Loucy (cell line): ENCODE measurements around the gene SERPINA5.

Source experiments
- H2AFZ ChIP-seq: fragments of 200-600 bp; sonication (generic); 2 replicates; pipeline ENCODE4 v1.6.0; 2016; ENCODE audit warnings: antibody characterized with exemption, mild to moderate bottlenecking, low read length, moderate library complexity
- H3F3A ChIP-seq: fragments of 200-600 bp; 2 replicates; pipeline ENCODE4 v1.6.0; 2016; ENCODE audit warnings: antibody characterized with exemption, low read depth, mild to moderate bottlenecking
- H3K27me3 ChIP-seq: fragments of 200-600 bp; sonication (generic); 2 replicates; pipeline ENCODE4 v1.6.1; 2014; ENCODE audit warnings: low read length, mild to moderate bottlenecking; ENCODE audit not compliant: insufficient read depth, poor library complexity, severe bottlenecking
- H3K36me3 ChIP-seq: fragments of 200-600 bp; sonication (generic); 2 replicates; pipeline ENCODE4 v1.6.1; 2016; ENCODE audit warnings: low read length; ENCODE audit not compliant: insufficient read depth
- H3K4me1 ChIP-seq: fragments of 200-600 bp; sonication (generic); 2 replicates; pipeline ENCODE4 v1.5.1; 2014; ENCODE audit warnings: low read length, mild to moderate bottlenecking; ENCODE audit not compliant: insufficient read depth, poor library complexity, severe bottlenecking
- H3K4me2 ChIP-seq: fragments of 200-600 bp; sonication (generic); 2 replicates; pipeline ENCODE4 v1.6.0; 2014; ENCODE audit warnings: antibody characterized with exemption, low read length, low read depth, mild to moderate bottlenecking; ENCODE audit not compliant: poor library complexity, severe bottlenecking
- H3K4me3 ChIP-seq: fragments of 200-600 bp; sonication (generic); 2 replicates; pipeline ENCODE4 v1.5.1; 2014; ENCODE audit warnings: low read length, mild to moderate bottlenecking, mixed read lengths; ENCODE audit not compliant: poor library complexity, severe bottlenecking
- H3K79me2 ChIP-seq: fragments of 200-600 bp; sonication (generic); 2 replicates; pipeline ENCODE4 v1.6.1; 2014; ENCODE audit warnings: low read length; ENCODE audit not compliant: insufficient read depth
- H3K9ac ChIP-seq: fragments of 200-600 bp; sonication (generic); 2 replicates; pipeline ENCODE4 v1.6.0; 2014; ENCODE audit warnings: mild to moderate bottlenecking, low read depth, low read length, moderate library complexity; ENCODE audit not compliant: poor library complexity, severe bottlenecking
- H3K9me2 ChIP-seq: fragments of 200-600 bp; sonication (generic); replicated peaks from 2 replicates; pipeline ENCODE4 v1.6.1; 2016; ENCODE audit warnings: low read depth, low read length, mixed read lengths
- H3K9me3 ChIP-seq: fragments of 200-600 bp; sonication (generic); 2 replicates; pipeline ENCODE4 v1.6.1; 2014; ENCODE audit warnings: mild to moderate bottlenecking, antibody characterized with exemption, low read length, low read depth; ENCODE audit not compliant: insufficient read depth
- H4K20me1 ChIP-seq: fragments of 200-600 bp; sonication (generic); 2 replicates; pipeline ENCODE4 v1.6.0; 2014; ENCODE audit warnings: antibody characterized with exemption, low read length, mild to moderate bottlenecking; ENCODE audit not compliant: insufficient read depth, poor library complexity, severe bottlenecking
- CTCF ChIP-seq: fragments of 200-600 bp; sonication (generic); conservative IDR thresholded peaks from 2 replicates; pipeline ENCODE4 v1.5.1; 2014; ENCODE audit warnings: mild to moderate bottlenecking, antibody characterized with exemption, low read length
- EZH2phosphoT487 ChIP-seq: fragments of 200-600 bp; IDR thresholded peaks from 2 replicates; pipeline ENCODE4 v1.6.1; 2018; ENCODE audit warnings: antibody characterized with exemption, mild to moderate bottlenecking, moderate library complexity, borderline replicate concordance

SERPINA5 gene

DNA sequence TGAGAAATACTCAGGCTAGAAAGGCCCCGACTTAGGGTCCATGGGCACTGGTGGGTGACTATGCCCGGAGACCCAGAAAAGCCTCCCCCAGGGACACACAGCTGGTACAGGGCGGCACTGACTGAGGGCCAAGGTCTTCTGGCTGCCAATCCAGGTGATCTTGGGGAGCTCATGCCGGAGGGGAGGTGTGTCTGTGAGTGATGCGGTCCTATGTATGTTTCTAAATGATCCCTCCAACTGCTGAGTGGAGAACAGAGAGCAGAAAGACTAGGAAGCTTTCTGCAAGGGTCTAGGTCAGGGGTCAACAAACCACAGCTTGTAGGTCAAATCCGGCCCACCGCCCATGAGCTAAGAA, 19.6 kb upstream of the SERPINA5 start:
- no peaks in the 10 kb centered on the region for H3F3A ChIP-seq
- TF ChIP-seq EZH2phosphoT487 (no peak), CTCF (no peak)
- H4K20me1 ChIP-seq: no peaks in the 10 kb centered on the region
- H2AFZ ChIP-seq: no peak overlapping the region
- peaks cover 9% of the 10 kb centered on the region; the same call in 1 of the 2 replicates for H3K9me3 ChIP-seq
- H3K27me3 ChIP-seq: no peaks in the 10 kb centered on the region
- H3K4me1 ChIP-seq: no peaks in the 10 kb centered on the region
- H3K4me3 ChIP-seq: no peak overlapping the region
- no peaks in the 10 kb centered on the region for H3K79me2 ChIP-seq
- no peak overlapping the region for H3K9ac ChIP-seq
- no peaks in the 10 kb centered on the region for H3K9me2 ChIP-seq
- no peaks in the 10 kb centered on the region for H3K36me3 ChIP-seq
- H3K4me2 ChIP-seq: no peak overlapping the region

DNA sequence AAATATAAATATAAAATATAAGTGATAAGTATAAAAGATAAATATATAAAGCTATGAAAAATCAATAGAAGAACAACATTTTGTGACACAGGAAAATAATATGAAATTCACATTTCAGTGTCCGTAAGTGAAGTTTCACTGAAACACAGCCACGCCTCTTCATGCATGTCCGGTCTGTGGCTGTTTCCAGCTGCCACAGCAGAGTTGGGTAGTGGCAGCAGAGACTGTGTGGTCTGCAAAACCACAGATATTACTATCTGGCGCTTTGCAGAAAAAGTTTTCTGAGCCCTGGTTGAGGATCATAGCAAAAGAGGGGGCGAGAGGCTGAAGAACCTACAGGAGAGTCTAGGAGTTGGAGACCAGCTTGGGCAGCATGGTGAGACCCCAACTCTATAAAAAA, 19.2 kb upstream of the SERPINA5 start:
- H3K9me3 ChIP-seq: peaks cover 9% of the 10 kb centered on the region; the same call in 1 of the 2 replicates
- TF ChIP-seq EZH2phosphoT487 (no peak), CTCF (no peak)
- H3K9me2 ChIP-seq: no peaks in the 10 kb centered on the region
- no peak overlapping the region for H3K4me3 ChIP-seq
- H3K4me2 ChIP-seq: no peak overlapping the region
- no peaks in the 10 kb centered on the region for H3K4me1 ChIP-seq
- H4K20me1 ChIP-seq: no peaks in the 10 kb centered on the region
- H3K9ac ChIP-seq: no peak overlapping the region
- no peaks in the 10 kb centered on the region for H3K27me3 ChIP-seq
- H2AFZ ChIP-seq: no peak overlapping the region
- H3K79me2 ChIP-seq: no peaks in the 10 kb centered on the region
- no peaks in the 10 kb centered on the region for H3K36me3 ChIP-seq
- H3F3A ChIP-seq: no peaks in the 10 kb centered on the region

DNA sequence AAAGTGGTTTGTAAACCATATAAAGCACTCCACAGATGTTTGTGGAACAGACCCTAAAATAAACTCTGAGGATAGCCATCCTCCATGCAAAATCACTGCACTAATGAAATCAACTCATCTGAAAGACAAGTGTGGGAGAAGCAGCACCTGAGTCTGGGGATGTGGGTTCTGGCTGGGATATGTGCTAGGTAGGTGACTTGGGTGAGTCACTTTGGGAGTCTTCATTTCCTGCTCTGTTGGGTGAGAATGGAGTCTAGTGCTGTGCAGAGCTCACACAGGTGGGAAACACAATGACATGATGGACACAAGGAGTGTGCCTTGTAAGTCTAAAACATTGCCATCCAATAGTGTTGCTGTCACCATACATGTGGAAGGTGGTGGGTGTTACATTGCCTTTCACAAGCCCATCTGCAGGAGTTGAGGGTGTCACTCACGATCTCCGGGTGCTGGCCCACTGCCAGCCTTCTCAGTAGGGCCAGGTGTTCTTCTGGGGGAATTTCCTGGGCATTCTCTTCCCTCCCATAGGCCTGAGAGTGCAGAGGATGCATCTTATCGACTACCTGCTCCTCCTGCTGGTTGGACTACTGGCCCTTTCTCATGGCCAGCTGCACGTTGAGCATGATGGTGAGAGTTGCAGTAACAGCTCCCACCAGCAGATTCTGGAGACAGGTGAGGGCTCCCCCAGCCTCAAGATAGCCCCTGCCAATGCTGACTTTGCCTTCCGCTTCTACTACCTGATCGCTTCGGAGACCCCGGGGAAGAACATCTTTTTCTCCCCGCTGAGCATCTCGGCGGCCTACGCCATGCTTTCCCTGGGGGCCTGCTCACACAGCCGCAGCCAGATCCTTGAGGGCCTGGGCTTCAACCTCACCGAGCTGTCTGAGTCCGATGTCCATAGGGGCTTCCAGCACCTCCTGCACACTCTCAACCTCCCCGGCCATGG, 18.0 kb upstream of the SERPINA5 start:
- H3K27me3 ChIP-seq: no peaks in the 10 kb centered on the region
- H4K20me1 ChIP-seq: no peaks in the 10 kb centered on the region
- H3K9me2 ChIP-seq: no peaks in the 10 kb centered on the region
- TF ChIP-seq EZH2phosphoT487: no peak
- no peak for TF ChIP-seq CTCF
- no peaks in the 10 kb centered on the region for H3K36me3 ChIP-seq
- H3K79me2 ChIP-seq: no peaks in the 10 kb centered on the region
- no peaks in the 10 kb centered on the region for H3K4me1 ChIP-seq
- H3F3A ChIP-seq: no peaks in the 10 kb centered on the region
- no peak overlapping the region for H3K4me2 ChIP-seq
- H3K9me3 ChIP-seq: peaks cover 4% of the 10 kb centered on the region; the same call in 1 of the 2 replicates
- H2AFZ ChIP-seq: no peak overlapping the region
- no peak overlapping the region for H3K4me3 ChIP-seq
- no peak overlapping the region for H3K9ac ChIP-seq
